Measurements from ENCODE around the gene COL5A3. TPM values are rescaled to one million over a fixed set of nuclear protein-coding genes. Genes with fewer than 3 reads are reported as not detected.
A peak's percentile ranks its signal among the peaks of the same experiment; 100 is the strongest.
"Not testable (repeated sequence)": the region's sequence is repeated elsewhere in the genome, so short reads cannot be mapped to it uniquely, and the experiment has no call there.

COL5A3 gene
- total and polyA plus RNA-seq, 5 donors from 2014 or later = 0.35 to 2.1 TPM; not detected in 3

GRCh38 chr19:10037367-10037766 lies 27.1 kb upstream of the COL5A3 start:
- Histone ChIP-seq H3K9me3 (ENCODE audit: control insufficient read depth in 2 of 2, low read length in 2 of 2) (no peaks in the 10 kb centered on the region), H3K27ac (ENCODE audit: insufficient read depth, low read length, poor library complexity, severe bottlenecking) (no peak overlapping the region), H3K27me3 (ENCODE audit: control insufficient read depth, insufficient read depth, low read length) (peaks cover 2% of the 10 kb centered on the region), H3K4me3 (ENCODE audit: low read depth, low read length) (no peak overlapping the region), H3K36me3 (ENCODE audit: control insufficient read depth, insufficient read depth, low read length) (no peaks in the 10 kb centered on the region), H3K4me1 (ENCODE audit: control insufficient read depth, insufficient read depth, low read length, poor library complexity, severe bottlenecking) (no peaks in the 10 kb centered on the region)
- H3K4me1 Mint-ChIP-seq = no peaks in the 10 kb centered on the region
- H3K4me3 Mint-ChIP-seq = no peak overlapping the region
- H3K27me3 Mint-ChIP-seq = peaks cover 49% of the 10 kb centered on the region
- no peak overlapping the region for H3K27ac Mint-ChIP-seq
- DNase-seq = no peak
- ATAC-seq (ENCODE audit: low read depth in 2 of 2) = no peak
- no peaks in the 10 kb centered on the region for H3K36me3 Mint-ChIP-seq
- H3K9me3 Mint-ChIP-seq = peaks cover 0 to 5% (median 0%) of the 10 kb centered on the region in 7 donors

DNA sequence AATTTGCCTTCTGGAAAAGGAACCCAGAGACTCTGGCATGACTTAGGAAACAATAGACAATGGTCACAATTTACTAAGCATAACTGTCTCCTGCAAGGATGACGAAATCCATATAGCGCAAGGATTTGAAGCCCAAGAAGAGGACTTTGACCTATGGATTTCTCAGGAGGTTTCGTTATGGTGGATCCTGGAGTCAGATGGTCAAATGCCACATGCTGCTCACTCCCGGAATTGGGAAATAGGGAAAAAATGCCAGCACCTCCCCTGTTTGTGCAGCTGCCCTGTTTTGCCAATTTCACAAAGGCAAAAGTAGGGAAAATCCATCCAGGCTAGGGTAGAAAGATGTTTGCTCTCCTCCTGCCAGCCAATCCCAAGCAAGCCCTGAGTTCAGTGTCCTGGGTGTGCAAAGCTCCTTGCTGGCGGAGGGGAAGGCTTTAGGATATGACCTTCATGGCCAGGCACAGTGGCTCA lies 26.3 kb upstream of the COL5A3 start:
- Mint-ChIP-seq H3K9me3 (peaks cover 0 to 5% (median 0%) of the 10 kb centered on the region in 7 donors), H3K4me3 (no peak overlapping the region), H3K4me1 (no peaks in the 10 kb centered on the region), H3K27me3 (peaks cover 55% of the 10 kb centered on the region), H3K27ac (no peak overlapping the region), H3K36me3 (no peaks in the 10 kb centered on the region)
- ATAC-seq (ENCODE audit: low read depth in 2 of 2) (no peak), DNase-seq (no peak)
- no peaks in the 10 kb centered on the region for H3K4me1 ChIP-seq (ENCODE audit: control insufficient read depth, insufficient read depth, low read length, poor library complexity, severe bottlenecking)
- H3K36me3 ChIP-seq (ENCODE audit: control insufficient read depth, insufficient read depth, low read length) = no peaks in the 10 kb centered on the region
- H3K27me3 ChIP-seq (ENCODE audit: control insufficient read depth, insufficient read depth, low read length) = no peaks in the 10 kb centered on the region
- no peak overlapping the region for H3K4me3 ChIP-seq (ENCODE audit: low read depth, low read length)
- no peaks in the 10 kb centered on the region for H3K9me3 ChIP-seq (ENCODE audit: control insufficient read depth in 2 of 2, low read length in 2 of 2)
- H3K27ac ChIP-seq (ENCODE audit: insufficient read depth, low read length, poor library complexity, severe bottlenecking) = no peak overlapping the region

- Mint-ChIP-seq H3K27ac (no peak overlapping the region), H3K27me3 (peaks cover 37% of the 10 kb centered on the region), H3K36me3 (no peaks in the 10 kb centered on the region), H3K4me1 (no peaks in the 10 kb centered on the region), H3K4me3 (peak overlapping the region in 1 of 4 donors; percentile 57), H3K9me3 (no peaks in the 10 kb centered on the region)
- Histone ChIP-seq H3K27me3 (ENCODE audit: control insufficient read depth, insufficient read depth, low read length) (peaks cover 2% of the 10 kb centered on the region), H3K36me3 (ENCODE audit: control insufficient read depth, insufficient read depth, low read length) (no peaks in the 10 kb centered on the region), H3K9me3 (ENCODE audit: control insufficient read depth in 2 of 2, low read length in 2 of 2) (no peaks in the 10 kb centered on the region), H3K4me3 (ENCODE audit: low read depth, low read length) (no peak overlapping the region), H3K4me1 (ENCODE audit: control insufficient read depth, insufficient read depth, low read length, poor library complexity, severe bottlenecking) (no peaks in the 10 kb centered on the region), H3K27ac (ENCODE audit: insufficient read depth, low read length, poor library complexity, severe bottlenecking) (no peak overlapping the region)
- DNase-seq = no peak
- no peak for ATAC-seq (ENCODE audit: low read depth in 2 of 2)
Measured at GRCh38 chr19:10033614-10034013, 23.3 kb upstream of the COL5A3 start.

- Mint-ChIP-seq H3K9me3 (no peaks in the 10 kb centered on the region), H3K4me1 (peaks cover 0 to 5% (median 2%) of the 10 kb centered on the region in 4 donors), H3K4me3 (no peak overlapping the region), H3K27me3 (peaks cover 22% of the 10 kb centered on the region), H3K36me3 (no peaks in the 10 kb centered on the region), H3K27ac (peak overlapping the region in 1 of 3 donors; percentile 55)
- DNase-seq (peak; percentile 45 to 69 (median 64)), ATAC-seq (ENCODE audit: low read depth in 2 of 2) (peak; percentile 31 to 76)
- Histone ChIP-seq H3K4me1 (ENCODE audit: control insufficient read depth, insufficient read depth, low read length, poor library complexity, severe bottlenecking) (peaks cover 6% of the 10 kb centered on the region), H3K4me3 (ENCODE audit: low read depth, low read length) (no peak overlapping the region), H3K27me3 (ENCODE audit: control insufficient read depth, insufficient read depth, low read length) (peaks cover 7% of the 10 kb centered on the region), H3K9me3 (ENCODE audit: control insufficient read depth in 2 of 2, low read length in 2 of 2) (no peaks in the 10 kb centered on the region), H3K36me3 (ENCODE audit: control insufficient read depth, insufficient read depth, low read length) (no peaks in the 10 kb centered on the region), H3K27ac (ENCODE audit: insufficient read depth, low read length, poor library complexity, severe bottlenecking) (no peak overlapping the region)
Measured at GRCh38 chr19:10027158-10027997, 17.1 kb upstream of the COL5A3 start.

- Histone ChIP-seq H3K4me3 (ENCODE audit: low read depth, low read length) (no peak overlapping the region), H3K9me3 (ENCODE audit: control insufficient read depth in 2 of 2, low read length in 2 of 2) (no peaks in the 10 kb centered on the region), H3K27me3 (ENCODE audit: control insufficient read depth, insufficient read depth, low read length) (peaks cover 7% of the 10 kb centered on the region), H3K4me1 (ENCODE audit: control insufficient read depth, insufficient read depth, low read length, poor library complexity, severe bottlenecking) (peaks cover 6% of the 10 kb centered on the region), H3K36me3 (ENCODE audit: control insufficient read depth, insufficient read depth, low read length) (no peaks in the 10 kb centered on the region), H3K27ac (ENCODE audit: insufficient read depth, low read length, poor library complexity, severe bottlenecking) (no peak overlapping the region)
- ATAC-seq (ENCODE audit: low read depth in 2 of 2) = no peak
- H3K4me1 Mint-ChIP-seq = peaks cover 0 to 5% (median 2%) of the 10 kb centered on the region in 4 donors
- H3K4me3 Mint-ChIP-seq = no peak overlapping the region
- H3K9me3 Mint-ChIP-seq = no peaks in the 10 kb centered on the region
- no peaks in the 10 kb centered on the region for H3K36me3 Mint-ChIP-seq
- peaks cover 16% of the 10 kb centered on the region for H3K27me3 Mint-ChIP-seq
- no peak overlapping the region for H3K27ac Mint-ChIP-seq
- DNase-seq = no peak
Measured at GRCh38 chr19:10026744-10027143, 16.4 kb upstream of the COL5A3 start.

DNA sequence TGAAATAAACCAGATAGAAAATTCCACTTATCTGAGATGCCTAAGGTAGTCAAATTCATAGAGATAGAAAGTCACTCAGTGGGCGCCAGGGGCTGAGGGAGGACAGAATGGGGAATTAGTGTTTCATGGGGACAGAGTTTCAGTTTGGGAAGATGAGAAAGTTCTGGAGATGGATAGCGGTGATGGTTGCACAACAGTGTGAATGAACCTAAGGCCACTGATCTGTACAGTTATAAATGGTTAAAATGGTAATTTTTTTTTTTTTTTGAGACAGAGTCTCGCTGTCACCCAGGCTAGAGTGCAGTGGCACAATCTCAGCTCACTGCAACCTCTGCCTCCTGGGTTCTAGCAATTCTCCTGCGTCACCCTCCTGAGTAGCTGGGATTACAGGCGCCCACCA lies 12.8 kb upstream of the COL5A3 start:
- Mint-ChIP-seq H3K27ac (peak overlapping the region in 1 of 3 donors; percentile 61), H3K27me3 (peaks cover 20% of the 10 kb centered on the region)
- H3K9me3 Mint-ChIP-seq; H3K4me3 ChIP-seq (ENCODE audit: low read depth, low read length); DNase-seq; H3K9me3 ChIP-seq (ENCODE audit: control insufficient read depth in 2 of 2, low read length in 2 of 2); H3K27me3 ChIP-seq (ENCODE audit: control insufficient read depth, insufficient read depth, low read length); H3K36me3 Mint-ChIP-seq; H3K4me1 Mint-ChIP-seq; H3K27ac ChIP-seq (ENCODE audit: insufficient read depth, low read length, poor library complexity, severe bottlenecking); H3K36me3 ChIP-seq (ENCODE audit: control insufficient read depth, insufficient read depth, low read length); H3K4me3 Mint-ChIP-seq; ATAC-seq (ENCODE audit: low read depth in 2 of 2); H3K4me1 ChIP-seq (ENCODE audit: control insufficient read depth, insufficient read depth, low read length, poor library complexity, severe bottlenecking): not testable (repeated sequence)

GRCh38 chr19:10021863-10022262 lies 11.6 kb upstream of the COL5A3 start:
- H3K4me3 Mint-ChIP-seq = no peak overlapping the region
- H3K4me3 ChIP-seq (ENCODE audit: low read depth, low read length) = no peak overlapping the region
- H3K9me3 Mint-ChIP-seq = peaks cover 0 to 2% (median 0%) of the 10 kb centered on the region in 7 donors
- no peak for ATAC-seq (ENCODE audit: low read depth in 2 of 2)
- no peaks in the 10 kb centered on the region for H3K36me3 ChIP-seq (ENCODE audit: control insufficient read depth, insufficient read depth, low read length)
- no peak for DNase-seq
- no peaks in the 10 kb centered on the region for H3K9me3 ChIP-seq (ENCODE audit: control insufficient read depth in 2 of 2, low read length in 2 of 2)
- peaks cover 22% of the 10 kb centered on the region for H3K27me3 Mint-ChIP-seq
- H3K27ac ChIP-seq (ENCODE audit: insufficient read depth, low read length, poor library complexity, severe bottlenecking) = no peak overlapping the region
- no peaks in the 10 kb centered on the region for H3K4me1 ChIP-seq (ENCODE audit: control insufficient read depth, insufficient read depth, low read length, poor library complexity, severe bottlenecking)
- no peaks in the 10 kb centered on the region for H3K27me3 ChIP-seq (ENCODE audit: control insufficient read depth, insufficient read depth, low read length)
- H3K27ac Mint-ChIP-seq = no peak overlapping the region
- no peaks in the 10 kb centered on the region for H3K4me1 Mint-ChIP-seq
- no peaks in the 10 kb centered on the region for H3K36me3 Mint-ChIP-seq

DNA sequence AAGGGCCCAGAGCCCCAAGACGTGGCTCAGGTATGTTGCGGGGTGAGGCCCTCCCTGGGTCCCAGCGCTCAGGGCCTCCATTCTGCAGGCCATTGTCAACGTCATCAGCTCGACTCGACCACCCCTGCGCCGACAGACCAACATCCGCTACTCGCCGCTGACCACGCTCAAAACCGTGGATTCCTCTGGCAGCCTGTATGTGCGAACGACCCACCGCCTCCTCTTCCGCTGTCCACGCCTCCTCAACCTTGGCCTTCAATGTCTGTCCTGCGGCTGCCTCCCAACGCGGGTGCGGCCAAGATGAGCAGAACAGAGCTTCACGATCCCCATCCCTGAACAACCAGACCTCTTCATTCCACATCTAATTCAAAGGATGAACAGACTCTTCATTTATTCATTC lies 11.1 kb upstream of the COL5A3 start:
- no peak for DNase-seq
- Mint-ChIP-seq H3K36me3 (no peaks in the 10 kb centered on the region), H3K4me3 (no peak overlapping the region), H3K27ac (no peak overlapping the region), H3K27me3 (peaks cover 19% of the 10 kb centered on the region), H3K9me3 (peaks cover 0 to 2% (median 0%) of the 10 kb centered on the region in 7 donors), H3K4me1 (no peaks in the 10 kb centered on the region)
- Histone ChIP-seq H3K9me3 (ENCODE audit: control insufficient read depth in 2 of 2, low read length in 2 of 2) (no peaks in the 10 kb centered on the region), H3K4me3 (ENCODE audit: low read depth, low read length) (no peak overlapping the region), H3K27me3 (ENCODE audit: control insufficient read depth, insufficient read depth, low read length) (no peaks in the 10 kb centered on the region), H3K27ac (ENCODE audit: insufficient read depth, low read length, poor library complexity, severe bottlenecking) (no peak overlapping the region), H3K4me1 (ENCODE audit: control insufficient read depth, insufficient read depth, low read length, poor library complexity, severe bottlenecking) (no peaks in the 10 kb centered on the region), H3K36me3 (ENCODE audit: control insufficient read depth, insufficient read depth, low read length) (no peaks in the 10 kb centered on the region)
- no peak for ATAC-seq (ENCODE audit: low read depth in 2 of 2)

All from CD4-positive, CD25-positive, alpha-beta regulatory T cell (primary cell).